Measurements from ENCODE around the gene FMO2.
A peak's percentile ranks its signal among the peaks of the same experiment; 100 is the strongest.

Gene FMO2

GRCh38 chr1:171252482-171252881 lies 67.4 kb downstream of the FMO2 start:
- no peak for TF ChIP-seq CTCF (IDR thresholded peaks at IDR 0.05; ENCODE audit: insufficient read depth, low read depth, low read length, missing control alignments)
- peak; percentile 84 for DNase-seq (ENCODE audit: low read depth)
- no peak overlapping the region for H3K4me3 ChIP-seq (ENCODE audit: low read depth, low read length)

GRCh38 chr1:171254859-171255258 lies 69.8 kb downstream of the FMO2 start:
- DNase-seq (ENCODE audit: low read depth): no peak
- no peak overlapping the region for H3K4me3 ChIP-seq (ENCODE audit: low read depth, low read length)
- no peak for TF ChIP-seq CTCF (IDR thresholded peaks at IDR 0.05; ENCODE audit: insufficient read depth, low read depth, low read length, missing control alignments)

- no peak for TF ChIP-seq CTCF (IDR thresholded peaks at IDR 0.05; ENCODE audit: insufficient read depth, low read depth, low read length, missing control alignments)
- no peak for DNase-seq (ENCODE audit: low read depth)
- H3K4me3 ChIP-seq (ENCODE audit: low read depth, low read length): no peak overlapping the region
These were observed 72.0 kb downstream of the FMO2 start for GRCh38 chr1:171256940-171257606.

GRCh38 chr1:171257607-171258076 lies 72.5 kb downstream of the FMO2 start:
- DNase-seq (ENCODE audit: low read depth): no peak
- no peak for TF ChIP-seq CTCF (IDR thresholded peaks at IDR 0.05; ENCODE audit: insufficient read depth, low read depth, low read length, missing control alignments)
- no peak overlapping the region for H3K4me3 ChIP-seq (ENCODE audit: low read depth, low read length)

GRCh38 chr1:171258429-171258828 lies 73.3 kb downstream of the FMO2 start:
- no peak for DNase-seq (ENCODE audit: low read depth)
- H3K4me3 ChIP-seq (ENCODE audit: low read depth, low read length): no peak overlapping the region
- no peak for TF ChIP-seq CTCF (IDR thresholded peaks at IDR 0.05; ENCODE audit: insufficient read depth, low read depth, low read length, missing control alignments)

GRCh38 chr1:171258943-171259342 lies 73.8 kb downstream of the FMO2 start:
- DNase-seq (ENCODE audit: low read depth): no peak
- H3K4me3 ChIP-seq (ENCODE audit: low read depth, low read length): no peak overlapping the region
- TF ChIP-seq CTCF (IDR thresholded peaks at IDR 0.05; ENCODE audit: insufficient read depth, low read depth, low read length, missing control alignments): no peak

All from GM12865 (cell line).